ENCODE results near the gene AGPS. TPM values are rescaled to one million over a fixed set of nuclear protein-coding genes. Genes with fewer than 3 reads are reported as not detected.
"Not testable (repeated sequence)": the region's sequence is repeated elsewhere in the genome, so short reads cannot be mapped to it uniquely, and the experiment has no call there.

Gene AGPS
- total and polyA plus RNA-seq, 5 experiments from 2014 or later: 13.0 to 25.6 (median 16.3) TPM

DNA sequence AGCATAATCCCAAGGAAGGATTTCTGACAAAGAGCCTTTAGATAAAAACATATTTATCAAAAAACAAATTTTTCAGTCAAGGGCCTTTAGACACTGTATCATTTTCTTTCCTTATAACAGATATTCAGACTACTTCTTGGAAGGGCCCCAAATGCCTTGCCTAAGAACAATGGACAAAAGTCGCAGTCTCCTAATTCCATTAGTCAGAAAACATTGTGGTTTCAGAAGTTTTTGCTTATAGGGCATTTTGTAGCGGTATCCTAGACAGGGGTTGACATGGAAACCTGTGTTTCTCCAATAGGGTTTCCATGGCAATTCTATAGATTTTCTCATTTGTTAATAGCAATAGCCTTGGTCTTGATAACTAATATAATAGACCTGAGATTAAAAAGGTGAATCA lies 36.7 kb upstream of the AGPS start:
- Mint-ChIP-seq H3K4me1 (peaks cover 6 to 12% (median 12%) of the 10 kb centered on the region in 4 donors), H3K36me3 (no peaks in the 10 kb centered on the region), H3K27me3 (no peaks in the 10 kb centered on the region), H3K4me3 (no peak overlapping the region), H3K27ac (no peak overlapping the region), H3K9me3 (no peaks in the 10 kb centered on the region)
- POLR2A ChIA-PET: no interaction called here
- no peak for DNase-seq
- ATAC-seq: no peak

DNA sequence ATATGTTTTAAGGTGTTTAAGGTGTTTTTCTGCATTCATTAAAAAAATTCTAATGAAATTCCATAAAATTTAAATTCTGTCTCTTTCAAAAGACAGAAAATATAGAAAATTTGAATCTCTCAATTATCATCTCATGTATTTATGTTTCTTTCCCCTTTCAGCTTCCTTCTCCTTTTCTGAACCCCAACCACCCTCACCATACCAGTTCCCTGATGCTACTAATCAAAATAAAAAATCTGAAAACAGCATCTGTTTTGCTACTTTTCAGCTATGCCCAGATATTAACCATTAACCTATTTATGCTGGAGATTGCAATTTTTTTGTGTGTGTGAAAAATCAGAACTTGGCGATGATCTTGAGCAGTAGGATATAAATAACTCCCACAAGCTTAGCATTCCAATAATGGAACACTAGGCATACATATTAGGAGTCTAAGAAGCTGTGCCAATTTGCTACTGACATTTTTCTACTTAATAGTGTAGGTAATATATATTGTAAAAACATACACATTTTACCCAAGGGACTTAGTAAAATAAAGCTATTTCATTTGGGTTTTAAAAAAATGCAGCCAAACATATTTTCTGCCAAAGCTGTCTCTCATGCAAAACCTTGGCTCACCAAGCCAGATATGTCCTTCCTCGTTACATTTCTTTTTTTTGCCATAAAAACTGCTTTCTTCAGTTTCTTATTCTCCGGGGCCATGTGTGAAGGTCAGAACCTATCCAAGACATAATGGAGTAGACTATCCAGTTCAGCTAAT lies 32.6 kb upstream of the AGPS start:
- no peaks in the 10 kb centered on the region for H3K9me3 Mint-ChIP-seq
- no peak overlapping the region for H3K4me3 Mint-ChIP-seq
- no peaks in the 10 kb centered on the region for H3K27me3 Mint-ChIP-seq
- H3K4me1 Mint-ChIP-seq: peaks cover 0 to 2% (median 0%) of the 10 kb centered on the region in 4 donors
- no peak overlapping the region for H3K27ac Mint-ChIP-seq
- H3K36me3 Mint-ChIP-seq: peaks cover 0 to 2% (median 0%) of the 10 kb centered on the region in 3 donors
- ATAC-seq (no peak), DNase-seq (no peak)
- POLR2A ChIA-PET: interaction anchor here (0.7 kb wide), 2 partner anchors 97 to 136 kb away, joined by 3 to 4 read pairs; no protein-coding TSS in a partner anchor

DNA sequence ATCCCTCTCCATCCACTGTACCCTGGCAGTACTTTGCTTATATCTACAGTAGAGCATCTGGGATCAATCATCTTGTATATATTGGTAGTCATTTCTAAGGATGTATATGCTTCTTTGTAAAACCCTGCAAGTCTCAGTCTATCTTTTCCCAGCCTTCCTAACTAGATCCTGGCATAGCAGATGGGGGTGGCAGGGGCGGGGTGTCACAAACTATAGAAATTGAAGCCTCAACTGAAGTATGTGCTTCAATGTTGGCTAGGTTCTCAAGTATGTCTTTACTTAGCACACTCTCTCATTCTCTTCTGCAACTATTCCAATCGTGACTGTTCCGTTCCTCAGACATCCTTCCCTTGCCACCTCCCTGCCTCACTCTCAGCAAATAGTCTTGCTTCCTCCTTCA lies 30.1 kb upstream of the AGPS start:
- H3K27ac Mint-ChIP-seq: no peak overlapping the region
- DNase-seq: no peak
- H3K4me1 Mint-ChIP-seq: peaks cover 0 to 2% (median 0%) of the 10 kb centered on the region in 4 donors
- no peak for ATAC-seq
- no peaks in the 10 kb centered on the region for H3K9me3 Mint-ChIP-seq
- H3K27me3 Mint-ChIP-seq: no peaks in the 10 kb centered on the region
- peaks cover 0 to 2% (median 0%) of the 10 kb centered on the region in 3 donors for H3K36me3 Mint-ChIP-seq
- POLR2A ChIA-PET: no interaction called here
- H3K4me3 Mint-ChIP-seq: no peak overlapping the region

DNA sequence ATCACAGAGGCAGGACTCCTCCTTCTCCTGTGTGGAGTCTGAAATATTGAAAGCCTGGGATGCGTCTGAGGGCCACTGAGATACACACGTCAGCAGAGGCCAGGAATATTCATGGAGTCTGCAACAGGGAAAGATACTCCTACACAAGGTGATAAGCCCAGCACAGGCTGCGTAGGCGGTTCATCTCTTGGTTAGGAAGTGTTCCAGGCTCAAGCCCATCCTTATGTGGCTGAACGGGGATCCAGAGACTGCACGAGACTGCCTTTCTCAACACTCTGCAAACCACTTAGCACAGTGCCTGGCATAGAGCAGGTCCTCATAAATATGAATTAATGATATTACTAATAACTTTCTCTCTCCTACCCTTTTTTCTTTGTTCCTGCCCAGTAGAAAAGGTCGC lies 29.2 kb upstream of the AGPS start:
- Mint-ChIP-seq H3K4me3 (no peak overlapping the region), H3K36me3 (peaks cover 0 to 5% (median 0%) of the 10 kb centered on the region in 3 donors), H3K4me1 (peaks cover 0 to 2% (median 1%) of the 10 kb centered on the region in 4 donors), H3K27ac (no peak overlapping the region), H3K9me3 (peaks cover 0 to 7% (median 0%) of the 10 kb centered on the region in 9 donors), H3K27me3 (no peaks in the 10 kb centered on the region)
- no peak for ATAC-seq
- POLR2A ChIA-PET: no interaction called here
- DNase-seq: no peak

DNA sequence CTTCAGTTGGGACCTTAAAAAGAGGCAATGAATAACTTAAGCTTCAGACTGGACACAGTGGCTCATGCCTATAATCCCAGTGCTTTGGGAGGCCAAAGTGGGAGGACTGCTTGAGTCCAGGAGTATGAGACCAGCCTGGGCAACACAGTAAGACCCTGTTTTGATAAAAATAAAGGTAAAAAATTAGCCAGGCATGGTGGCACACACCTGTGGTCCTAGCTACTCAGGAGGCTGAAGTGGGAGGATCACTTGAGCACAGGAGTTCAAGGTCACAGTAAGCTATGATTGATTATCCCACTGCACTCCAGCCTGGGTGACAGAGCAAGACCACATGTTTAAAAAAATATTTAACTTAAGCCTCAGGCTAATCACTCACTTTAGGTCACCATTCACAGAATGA lies 26.8 kb upstream of the AGPS start:
- H3K4me3 Mint-ChIP-seq, H3K4me1 Mint-ChIP-seq, H3K27ac Mint-ChIP-seq, DNase-seq, ATAC-seq, H3K27me3 Mint-ChIP-seq: not testable (repeated sequence)
- Mint-ChIP-seq H3K9me3 (peaks cover 3 to 29% (median 17%) of the 10 kb centered on the region in 9 donors), H3K36me3 (peaks cover 0 to 11% (median 6%) of the 10 kb centered on the region in 3 donors)
- POLR2A ChIA-PET: interaction anchor here (0.9 kb wide), 1 partner anchor 13 kb away, joined by 3 read pairs; no protein-coding TSS in a partner anchor

DNA sequence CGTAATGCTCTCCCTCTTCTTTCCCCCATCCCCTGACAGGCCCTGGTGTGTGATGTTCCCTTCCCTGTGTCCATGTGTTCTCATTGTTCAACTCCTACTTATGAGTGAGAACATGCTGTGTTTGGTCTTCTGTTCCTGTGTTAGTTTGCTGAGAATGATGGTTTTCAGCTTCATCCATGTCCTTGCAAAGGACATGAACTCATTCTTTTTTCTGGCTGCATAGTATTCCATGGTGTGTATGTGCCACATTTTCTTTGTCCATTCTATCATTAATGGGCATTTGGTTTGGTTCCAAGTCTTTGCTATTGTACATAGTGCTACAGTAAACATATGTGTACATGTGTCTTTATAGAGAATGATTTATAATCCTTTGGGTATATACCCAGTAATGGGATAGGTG lies 24.6 kb upstream of the AGPS start:
- Mint-ChIP-seq H3K9me3 (peaks cover 16 to 51% (median 32%) of the 10 kb centered on the region in 9 donors), H3K36me3 (peaks cover 2 to 26% (median 15%) of the 10 kb centered on the region in 3 donors)
- H3K4me3 Mint-ChIP-seq, POLR2A ChIA-PET, H3K27me3 Mint-ChIP-seq, H3K27ac Mint-ChIP-seq, H3K4me1 Mint-ChIP-seq, DNase-seq, ATAC-seq: not testable (repeated sequence)

DNA sequence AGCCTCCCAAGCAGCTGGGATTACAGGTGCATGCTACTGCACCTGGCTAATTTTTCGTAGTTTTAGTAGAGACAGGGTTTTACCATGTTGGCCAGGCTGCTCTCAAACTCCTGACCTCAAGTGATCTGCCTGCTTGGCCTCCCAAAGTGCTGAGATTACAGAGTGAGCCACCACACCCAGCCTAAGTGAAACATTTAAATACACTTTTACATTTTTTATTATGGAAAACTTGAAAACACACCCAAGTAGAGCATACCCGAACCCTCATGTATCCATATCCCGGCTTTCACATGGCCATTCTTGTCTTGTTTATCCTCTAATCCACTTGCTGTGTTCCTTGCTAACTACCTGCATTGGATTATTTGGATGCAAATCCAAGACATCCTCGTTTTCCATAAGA lies 13.2 kb upstream of the AGPS start:
- H3K4me3 Mint-ChIP-seq: no peak overlapping the region
- no peaks in the 10 kb centered on the region for H3K27me3 Mint-ChIP-seq
- no peak for ATAC-seq
- no peak overlapping the region for H3K27ac Mint-ChIP-seq
- peaks cover 22 to 36% (median 23%) of the 10 kb centered on the region in 3 donors for H3K36me3 Mint-ChIP-seq
- DNase-seq: no peak
- H3K4me1 Mint-ChIP-seq: peaks cover 0 to 2% (median 0%) of the 10 kb centered on the region in 4 donors
- POLR2A ChIA-PET: no interaction called here
- peaks cover 0 to 5% (median 0%) of the 10 kb centered on the region in 9 donors for H3K9me3 Mint-ChIP-seq

DNA sequence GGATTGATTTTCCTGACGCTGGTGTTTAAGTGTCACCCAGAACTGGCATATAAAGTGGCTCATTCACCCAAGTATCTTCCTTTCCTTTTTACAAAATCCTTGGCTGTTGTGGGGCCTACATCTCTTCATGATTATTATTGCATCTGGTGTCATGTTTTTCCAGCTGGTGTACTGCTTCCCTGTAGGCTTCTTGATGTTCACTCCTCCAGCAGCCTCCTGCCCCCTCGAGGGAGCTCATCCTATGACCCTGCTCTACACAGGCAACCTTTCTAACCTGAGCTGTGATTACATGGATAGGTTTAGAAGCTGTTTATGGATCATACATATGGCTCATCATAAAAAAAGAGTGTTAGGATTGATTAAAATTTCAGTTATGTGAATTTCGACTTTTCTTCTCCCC lies 12.4 kb upstream of the AGPS start:
- no peak for ATAC-seq
- DNase-seq: no peak
- Mint-ChIP-seq H3K4me3 (no peak overlapping the region), H3K36me3 (peaks cover 21 to 33% (median 22%) of the 10 kb centered on the region in 3 donors), H3K27ac (no peak overlapping the region), H3K27me3 (no peaks in the 10 kb centered on the region), H3K4me1 (peaks cover 0 to 2% (median 0%) of the 10 kb centered on the region in 4 donors), H3K9me3 (peaks cover 0 to 4% (median 0%) of the 10 kb centered on the region in 9 donors)
- POLR2A ChIA-PET: interaction anchor here (2.6 kb wide), 1 partner anchor 13 kb away, joined by 8 read pairs; the partner anchor contains the start of gene AGPS

DNA sequence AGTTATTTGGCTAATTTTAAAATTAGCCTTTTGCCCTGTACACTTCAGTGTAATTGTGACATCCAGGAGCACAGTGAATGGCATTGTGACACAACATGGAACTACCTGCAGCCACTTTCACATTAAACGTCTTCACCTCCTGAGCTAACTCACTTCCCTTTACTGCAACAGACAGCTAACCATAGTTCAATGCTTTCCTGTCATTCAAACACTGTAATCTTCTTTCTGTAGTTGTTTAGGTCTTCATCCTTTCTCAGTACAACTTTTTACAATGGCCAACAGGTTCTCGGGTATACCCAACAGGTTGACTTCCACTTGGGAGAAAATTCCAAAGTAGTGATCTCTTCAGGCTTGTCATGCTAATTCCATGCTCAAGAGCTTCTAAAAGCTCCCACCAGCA lies 8.6 kb upstream of the AGPS start:
- Mint-ChIP-seq H3K27ac (no peak overlapping the region), H3K36me3 (peaks cover 19 to 24% (median 22%) of the 10 kb centered on the region in 3 donors), H3K9me3 (no peaks in the 10 kb centered on the region), H3K4me1 (peaks cover 0 to 4% (median under 1%) of the 10 kb centered on the region in 4 donors), H3K4me3 (no peak overlapping the region), H3K27me3 (no peaks in the 10 kb centered on the region)
- no peak for ATAC-seq
- no peak for DNase-seq
- POLR2A ChIA-PET: no interaction called here

DNA sequence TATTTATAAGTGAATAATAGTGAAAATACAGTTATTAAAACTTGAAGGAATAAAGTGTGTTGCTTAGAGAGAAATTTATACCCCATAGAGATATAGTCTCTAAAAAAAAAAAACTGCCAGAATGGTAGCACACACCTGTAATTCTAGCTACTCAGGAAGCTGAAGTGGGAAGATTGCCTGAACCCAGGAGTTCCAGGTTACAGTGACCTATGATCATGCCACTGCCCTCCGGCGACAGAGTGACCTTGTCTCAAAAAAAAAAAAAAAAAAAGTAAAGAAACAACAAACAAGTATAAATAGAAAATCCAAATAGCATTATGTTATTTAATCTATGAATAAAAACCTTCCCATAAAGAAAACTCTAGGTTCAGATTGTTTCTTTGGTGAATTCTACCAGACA lies 7.4 kb upstream of the AGPS start:
- H3K27ac Mint-ChIP-seq: no peak overlapping the region
- no peak for ATAC-seq
- no peak overlapping the region for H3K4me3 Mint-ChIP-seq
- DNase-seq: no peak
- no peaks in the 10 kb centered on the region for H3K9me3 Mint-ChIP-seq
- H3K27me3 Mint-ChIP-seq: no peaks in the 10 kb centered on the region
- peaks cover 0 to 9% (median 5%) of the 10 kb centered on the region in 4 donors for H3K4me1 Mint-ChIP-seq
- peaks cover 14 to 20% (median 19%) of the 10 kb centered on the region in 3 donors for H3K36me3 Mint-ChIP-seq
- POLR2A ChIA-PET: no interaction called here

DNA sequence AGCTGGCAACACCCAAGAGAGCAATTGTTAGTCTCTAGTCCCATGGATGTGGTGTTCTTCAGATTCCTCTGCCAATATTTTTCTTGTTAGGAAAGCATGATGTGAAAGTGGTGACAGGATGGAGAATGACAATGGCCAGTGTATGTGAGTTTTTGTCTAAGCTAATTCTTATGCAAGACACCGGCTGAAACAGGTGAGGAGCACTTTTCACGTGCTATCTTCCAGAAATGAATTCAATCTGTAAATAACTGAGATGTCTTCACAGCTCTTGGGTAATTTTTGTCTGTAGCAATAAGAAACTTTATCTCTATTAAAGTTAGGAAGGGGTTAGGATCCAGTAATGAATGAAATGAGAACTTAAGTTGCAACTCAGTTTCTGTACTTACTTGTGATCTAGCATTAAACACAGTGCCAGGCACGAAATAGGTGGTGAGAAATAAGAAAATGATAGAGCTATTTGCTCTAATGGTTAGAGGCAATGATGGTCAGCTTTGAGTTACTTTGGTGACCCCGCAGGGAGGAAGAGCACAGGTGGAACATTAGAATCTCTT lies 676 bp upstream of the AGPS start:
- H3K4me1 Mint-ChIP-seq: peaks cover 35 to 65% (median 46%) of the 10 kb centered on the region in 4 donors
- no peaks in the 10 kb centered on the region for H3K27me3 Mint-ChIP-seq
- DNase-seq (no peak), ATAC-seq (no peak)
- H3K36me3 Mint-ChIP-seq: peaks cover 0 to 5% (median 3%) of the 10 kb centered on the region in 3 donors
- H3K4me3 Mint-ChIP-seq: peak overlapping the region; percentile 87 to 97 (median 92)
- H3K27ac Mint-ChIP-seq: peak overlapping the region; percentile 79 to 93 (median 89)
- no peaks in the 10 kb centered on the region for H3K9me3 Mint-ChIP-seq
- POLR2A ChIA-PET: interaction anchor here (0.6 to 4.0 kb wide), 6 partner anchors 9 to 227 kb away, joined by 3 to 32 read pairs (median 9); partner anchors contain the start of genes HNRNPA3 and NFE2L2

DNA sequence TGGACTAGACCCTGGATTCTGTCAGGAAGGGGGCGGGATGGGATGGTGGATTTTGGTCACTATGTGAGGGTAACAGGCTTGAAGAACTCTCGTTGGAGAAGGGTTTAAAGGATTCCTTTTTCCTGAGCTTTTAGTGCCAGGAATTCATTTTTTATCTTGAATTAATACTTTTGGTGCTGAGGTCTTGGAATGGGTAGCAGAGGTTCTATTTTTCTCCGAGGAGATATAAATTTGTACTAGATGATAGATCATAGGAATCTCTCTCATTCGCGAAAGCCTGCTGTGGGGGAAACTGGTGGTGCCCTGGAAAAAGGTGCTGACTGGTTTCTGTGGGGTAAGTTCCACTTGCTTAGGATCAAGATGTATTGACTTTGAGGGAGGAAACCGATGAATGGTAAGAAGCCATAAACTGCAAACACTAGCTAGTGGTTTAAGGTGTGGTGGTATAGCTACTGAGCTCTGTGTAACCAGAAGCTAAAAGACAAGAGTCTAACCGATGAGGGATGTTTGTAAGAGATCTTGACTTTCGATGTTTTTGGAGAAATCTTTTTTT lies 706 bp downstream of the AGPS start:
- H3K27me3 Mint-ChIP-seq: no peaks in the 10 kb centered on the region
- peak; percentile 13 to 50 for ATAC-seq
- peak overlapping the region; percentile 79 to 96 (median 91) for H3K27ac Mint-ChIP-seq
- peak in 5 of 10 donors; percentile 1 to 34 (median 17) for DNase-seq
- peak overlapping the region; percentile 87 to 97 (median 92) for H3K4me3 Mint-ChIP-seq
- H3K36me3 Mint-ChIP-seq: peaks cover 0 to 13% (median 6%) of the 10 kb centered on the region in 3 donors
- H3K9me3 Mint-ChIP-seq: no peaks in the 10 kb centered on the region
- peaks cover 35 to 68% (median 59%) of the 10 kb centered on the region in 4 donors for H3K4me1 Mint-ChIP-seq
- POLR2A ChIA-PET: interaction anchor here (0.6 to 4.0 kb wide), 7 partner anchors 12 to 181 kb away, joined by 3 to 32 read pairs (median 5); partner anchors contain the start of genes HNRNPA3 and NFE2L2
